ENCODE results near the gene HERC2.
A peak's percentile ranks its signal among the peaks of the same experiment; 100 is the strongest.
"Not testable (repeated sequence)": the region's sequence is repeated elsewhere in the genome, so short reads cannot be mapped to it uniquely, and the experiment has no call there.

The HERC2 gene

GRCh38 chr15:28227303-28227702 is 94.7 kb downstream of the HERC2 start:
- not testable (repeated sequence) for DNase-seq

DNA sequence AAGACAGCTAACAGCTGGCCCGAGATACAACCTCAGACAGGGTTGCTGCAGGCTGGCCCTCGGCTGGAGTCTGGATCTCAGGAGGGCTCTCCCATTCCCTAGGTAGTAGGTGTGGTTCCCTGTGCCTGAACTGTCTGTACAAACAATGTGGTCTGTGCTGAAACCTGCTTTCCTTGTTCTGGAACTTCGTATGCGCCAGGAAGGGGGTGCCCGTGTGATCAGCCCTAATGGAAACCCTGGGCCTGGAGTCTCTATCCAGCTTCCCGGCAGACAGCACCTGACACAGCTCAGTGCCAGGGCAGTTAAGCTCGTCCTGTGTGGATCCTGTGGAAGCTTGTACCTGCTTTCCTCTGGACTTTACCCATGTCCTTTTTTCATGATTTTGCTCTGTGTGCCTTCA is 99.4 kb downstream of the HERC2 start:
- DNase-seq = not testable (repeated sequence)

- not testable (repeated sequence) for DNase-seq
Measured at GRCh38 chr15:28221696-28222095, 100.3 kb downstream of the HERC2 start.

GRCh38 chr15:28219116-28219515 is 102.9 kb downstream of the HERC2 start:
- no peak for DNase-seq

DNA sequence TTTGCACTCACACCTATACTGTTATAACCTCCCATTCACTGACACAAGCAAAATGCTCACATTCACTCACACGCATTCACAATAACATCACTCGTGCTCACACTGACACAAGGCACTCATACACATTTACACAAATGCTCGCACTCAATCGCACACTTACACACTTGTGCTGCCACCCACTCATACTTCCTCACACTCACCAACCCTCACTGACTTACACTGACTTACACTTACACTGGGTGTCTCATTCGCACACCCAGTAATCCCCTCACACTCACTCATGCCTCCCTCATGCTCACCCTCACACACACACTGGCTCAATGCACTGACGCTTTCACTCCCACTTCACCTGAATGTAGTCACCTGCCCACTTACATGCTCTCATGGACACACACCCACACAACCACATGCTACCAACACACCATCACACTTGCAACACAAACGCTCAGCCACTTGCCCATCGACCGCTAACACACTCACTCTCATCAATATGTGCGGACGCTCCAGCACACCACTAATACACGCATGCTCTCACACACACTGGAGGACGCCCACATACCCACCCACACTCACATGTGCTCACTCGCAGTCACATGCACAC is 104.9 kb downstream of the HERC2 start:
- DNase-seq = not testable (repeated sequence)

DNA sequence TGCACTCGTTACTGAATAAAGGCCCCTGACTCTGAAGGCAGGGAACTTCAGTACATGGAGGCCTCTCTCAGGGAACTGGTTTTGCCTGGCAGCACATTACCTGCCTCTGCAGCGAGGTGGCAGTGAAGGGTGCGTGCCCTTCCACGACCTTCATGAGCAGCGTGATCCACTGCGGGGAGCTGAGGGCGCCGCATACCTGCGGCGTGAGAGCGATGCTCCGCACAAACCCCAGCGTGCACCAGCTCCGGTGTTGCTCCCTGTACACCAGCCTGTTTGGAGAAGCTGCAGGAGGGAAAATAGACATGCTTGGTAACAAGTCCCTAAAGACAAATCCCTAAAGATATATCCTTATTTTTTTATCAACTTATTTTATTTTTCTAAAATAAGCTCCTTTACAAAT is 106.5 kb downstream of the HERC2 start:
- not testable (repeated sequence) for DNase-seq

DNA sequence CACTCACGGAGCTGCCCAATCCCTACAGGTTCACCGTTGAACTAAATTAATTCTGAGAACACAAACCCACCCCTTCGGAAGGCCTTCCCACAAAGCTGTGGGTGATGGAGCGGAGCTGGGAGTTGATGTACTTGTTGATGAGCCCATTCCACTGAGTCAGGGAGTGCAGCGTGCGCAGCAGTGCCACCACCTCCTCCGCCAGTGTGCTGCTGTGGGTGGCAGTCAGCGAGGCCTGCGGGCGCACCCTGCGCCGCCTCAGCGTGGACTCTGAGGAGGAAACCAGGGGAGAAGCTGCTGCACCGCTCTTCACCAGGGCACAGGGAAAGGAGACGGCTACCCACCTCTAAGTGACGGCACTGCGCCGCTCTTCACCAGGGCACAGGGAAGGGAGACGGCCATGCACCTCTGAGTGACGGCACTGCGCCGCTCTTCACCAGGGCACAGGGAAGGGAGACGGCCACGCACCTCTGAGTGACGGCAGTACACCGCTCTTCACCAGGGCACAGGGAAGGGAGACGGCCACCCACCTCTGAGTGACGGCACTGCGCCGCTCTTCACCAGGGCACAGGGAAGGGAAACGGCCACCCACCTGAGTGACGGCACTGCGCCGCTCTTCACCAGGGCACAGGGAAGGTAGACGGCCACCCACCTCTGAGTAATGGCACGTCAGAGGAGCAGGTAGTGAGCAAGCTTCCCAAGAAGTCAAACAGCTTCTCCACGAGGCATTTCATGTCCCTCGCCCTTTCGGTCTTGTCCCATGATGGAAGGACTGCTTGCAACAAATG is 107.8 kb downstream of the HERC2 start:
- DNase-seq = not testable (repeated sequence)

- DNase-seq = not testable (repeated sequence)
Measured at GRCh38 chr15:28213393-28213792, 108.6 kb downstream of the HERC2 start.

DNA sequence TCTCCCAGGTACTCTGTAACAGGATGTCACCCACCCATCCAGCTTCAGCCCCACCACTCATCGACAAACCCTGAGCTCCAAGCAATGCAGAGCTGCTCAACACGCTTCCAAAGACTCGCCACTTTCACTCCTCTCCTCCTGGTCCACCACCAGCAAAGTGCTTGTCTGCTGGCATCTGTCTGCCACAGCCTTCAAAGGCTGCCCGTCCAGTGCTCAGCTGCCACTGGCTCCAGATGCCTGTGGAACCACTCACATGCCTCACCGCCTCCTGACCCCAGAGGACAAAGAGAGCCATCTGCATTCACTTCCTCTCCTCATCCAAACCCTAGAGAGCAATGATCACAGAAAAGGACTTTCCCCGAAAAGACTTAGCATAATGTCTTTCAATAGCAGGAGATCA is 113.4 kb downstream of the HERC2 start:
- peak in 7 of 14 donors; percentile 12 to 30 (median 15) for DNase-seq

GRCh38 chr15:28205640-28206039 is 116.3 kb downstream of the HERC2 start:
- DNase-seq = not testable (repeated sequence)

GRCh38 chr15:28203055-28203828 is 118.7 kb downstream of the HERC2 start:
- not testable (repeated sequence) for DNase-seq

DNA sequence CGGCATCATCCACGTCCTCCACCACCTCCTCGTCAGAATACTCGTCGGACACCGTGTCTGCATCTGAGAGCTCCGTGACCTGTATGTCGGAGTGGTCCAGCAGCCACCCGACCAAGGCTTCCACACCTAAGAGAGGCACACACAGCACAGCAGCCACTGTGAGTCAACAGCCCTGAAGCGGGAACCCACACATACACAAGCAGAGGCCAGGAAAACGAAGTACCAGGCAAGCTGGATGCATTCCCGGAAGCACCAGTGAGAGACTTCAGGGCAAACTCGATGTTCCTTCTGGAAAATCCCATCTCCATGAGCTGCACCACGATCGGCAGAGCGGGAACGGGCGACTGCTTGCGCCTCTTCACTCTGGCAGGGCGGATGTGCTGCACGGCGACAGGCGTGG is 119.9 kb downstream of the HERC2 start:
- peak in 1 of 14 donors; percentile 60 for DNase-seq

- not testable (repeated sequence) for DNase-seq
Measured at GRCh38 chr15:28198215-28198614, 123.8 kb downstream of the HERC2 start.

- not testable (repeated sequence) for DNase-seq
Measured at GRCh38 chr15:28197694-28198093, 124.3 kb downstream of the HERC2 start.

DNA sequence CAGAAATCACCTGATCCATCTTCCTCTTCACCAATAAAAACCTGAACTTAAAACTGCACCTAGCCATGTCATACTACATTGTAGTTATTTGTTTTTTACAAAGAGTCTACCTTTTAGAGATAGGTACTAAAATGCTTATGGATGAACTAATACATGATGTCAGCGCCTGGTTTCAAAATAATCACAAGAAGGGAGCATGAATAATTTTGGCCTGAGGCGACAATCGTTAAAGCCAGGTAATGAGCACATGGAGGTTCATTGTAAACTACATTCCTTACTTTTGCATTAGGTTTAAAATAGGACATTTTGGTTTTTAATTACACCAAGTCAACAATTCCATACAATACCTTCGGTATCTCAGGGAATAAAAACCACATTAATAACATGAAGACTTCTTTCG is 125.4 kb downstream of the HERC2 start:
- DNase-seq = not testable (repeated sequence)

DNA sequence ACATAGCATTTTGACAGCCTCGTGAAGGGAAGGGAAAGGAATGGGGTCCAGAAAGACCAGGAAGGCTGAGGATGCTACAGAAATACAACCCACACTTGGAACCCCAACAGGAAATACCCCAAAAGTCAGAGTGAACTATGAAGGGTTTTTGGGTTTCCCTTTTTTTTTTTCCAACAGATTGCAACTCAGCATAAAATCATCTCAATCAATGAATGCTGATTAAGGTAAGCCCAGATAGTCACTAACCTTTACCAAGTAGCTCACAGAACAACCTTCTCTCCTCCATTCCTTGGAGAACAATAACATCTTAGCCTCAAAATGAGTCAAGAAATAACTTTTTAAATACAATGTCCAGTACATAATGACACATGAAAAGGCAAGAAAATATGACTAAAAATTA is 129.2 kb downstream of the HERC2 start:
- no peak for DNase-seq

DNA sequence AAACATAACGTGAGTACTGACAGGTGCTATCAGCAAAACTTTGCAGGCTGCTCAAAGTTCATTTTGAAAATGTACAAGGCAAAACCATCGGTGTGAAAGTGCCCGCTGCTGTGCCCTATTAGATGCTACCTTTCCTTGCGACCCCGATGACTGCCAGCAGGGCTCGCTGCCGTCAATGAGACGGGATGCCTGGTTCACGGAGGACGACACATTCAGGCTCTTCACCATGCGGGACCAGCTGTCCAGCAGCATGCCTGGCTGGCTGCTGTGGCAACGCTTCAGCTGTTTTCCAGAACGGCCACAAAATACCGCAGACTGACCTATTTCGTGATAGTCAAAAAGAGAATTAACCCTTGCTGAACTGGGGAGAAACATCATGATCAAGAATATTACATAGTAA is 130.1 kb downstream of the HERC2 start:
- DNase-seq = peak in 13 of 14 donors; percentile 2 to 74 (median 38)

GRCh38 chr15:28190391-28191174 is 131.4 kb downstream of the HERC2 start:
- DNase-seq = no peak

DNA sequence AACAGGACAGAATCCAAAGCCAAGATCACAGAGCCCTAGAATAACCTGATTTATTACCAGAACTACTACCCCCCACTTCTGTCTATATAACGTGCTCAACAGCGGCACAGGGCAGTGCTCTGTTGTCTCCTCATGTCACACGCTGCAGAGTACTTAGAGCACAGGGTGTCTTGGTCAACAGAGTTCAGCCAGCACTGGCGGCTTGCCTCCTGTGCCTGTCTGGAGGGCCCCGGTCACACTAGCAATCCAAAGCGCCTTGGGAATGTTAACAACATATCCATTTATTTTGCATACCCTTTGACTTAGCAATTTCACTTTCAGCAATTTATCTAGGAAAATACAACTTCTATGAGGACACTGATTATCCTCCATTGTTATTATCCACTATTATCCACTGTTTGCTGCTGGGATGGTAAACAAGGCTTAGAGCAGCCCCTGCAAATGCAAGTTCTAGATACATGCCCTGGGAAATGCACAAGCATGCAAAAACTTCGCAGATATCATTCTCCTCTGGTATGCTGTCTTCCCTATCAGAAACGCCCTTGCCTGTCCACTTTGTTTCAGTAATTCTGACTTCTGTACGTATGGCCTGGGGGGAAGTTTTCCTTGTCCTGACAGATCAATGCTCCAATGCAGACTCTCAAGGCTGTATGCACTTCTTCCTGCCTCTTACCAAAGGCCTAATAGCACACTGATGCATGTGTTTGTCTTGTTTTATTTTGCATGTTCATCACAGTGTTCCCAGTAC is 136.7 kb downstream of the HERC2 start:
- DNase-seq = peak in 4 of 14 donors; percentile 4 to 16 (median 9)

- DNase-seq = no peak
Measured at GRCh38 chr15:28184166-28184565, 137.8 kb downstream of the HERC2 start.

DNA sequence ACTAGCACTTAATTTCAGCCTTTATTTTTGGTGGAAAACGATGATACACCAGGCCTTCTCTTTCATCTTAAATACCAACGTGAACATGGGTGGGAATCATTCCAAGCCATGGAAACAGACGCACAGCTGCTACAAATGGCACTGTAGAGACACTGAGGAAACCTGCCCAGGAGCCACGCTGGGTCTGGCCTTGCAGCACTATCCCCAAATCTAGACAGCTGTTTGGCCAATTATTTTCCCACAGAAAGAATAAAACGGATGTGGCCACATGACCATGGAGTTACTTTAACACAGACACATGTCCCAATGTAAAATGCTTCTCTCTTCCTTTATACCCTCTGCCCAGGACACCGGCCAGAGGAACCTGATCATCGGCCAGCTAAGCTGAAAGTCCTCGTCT is 139.2 kb downstream of the HERC2 start:
- DNase-seq = no peak

GRCh38 chr15:28182216-28182615 is 139.8 kb downstream of the HERC2 start:
- DNase-seq = no peak

All from C1 segment of cervical spinal cord (tissue), 14 donors.